GM19025 (cell line): ENCODE data around the gene RAB11FIP4.

Experiments used
- ATAC-seq: cut with Tn5 transposase; IDR thresholded peaks from one replicate; pipeline ENCODE4 v1.9.1; 2021; ENCODE audit warnings: mild to moderate bottlenecking, low read depth, moderate library complexity; ENCODE audit not compliant: unreplicated experiment

RAB11FIP4 gene

DNA sequence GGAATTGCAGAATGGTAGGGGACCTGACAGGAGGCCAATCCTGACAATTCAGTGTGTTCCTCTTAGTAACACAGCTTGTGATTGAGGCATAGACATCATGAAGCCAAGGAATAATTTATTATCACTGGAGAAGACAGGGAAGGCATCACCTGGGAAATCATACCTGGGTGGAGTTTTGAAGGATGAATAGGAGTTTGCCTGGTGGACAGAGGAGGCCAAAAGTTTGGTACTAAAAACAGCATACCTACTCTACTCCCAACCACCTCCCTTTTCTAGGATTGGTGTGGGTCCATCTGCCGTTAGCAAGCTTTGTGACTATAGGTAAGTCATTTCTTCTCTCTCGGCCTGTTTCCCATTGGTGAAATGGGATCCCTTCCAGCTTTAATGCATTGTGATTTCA, 88.0 kb downstream of the RAB11FIP4 start:
- ATAC-seq, result no peak

DNA sequence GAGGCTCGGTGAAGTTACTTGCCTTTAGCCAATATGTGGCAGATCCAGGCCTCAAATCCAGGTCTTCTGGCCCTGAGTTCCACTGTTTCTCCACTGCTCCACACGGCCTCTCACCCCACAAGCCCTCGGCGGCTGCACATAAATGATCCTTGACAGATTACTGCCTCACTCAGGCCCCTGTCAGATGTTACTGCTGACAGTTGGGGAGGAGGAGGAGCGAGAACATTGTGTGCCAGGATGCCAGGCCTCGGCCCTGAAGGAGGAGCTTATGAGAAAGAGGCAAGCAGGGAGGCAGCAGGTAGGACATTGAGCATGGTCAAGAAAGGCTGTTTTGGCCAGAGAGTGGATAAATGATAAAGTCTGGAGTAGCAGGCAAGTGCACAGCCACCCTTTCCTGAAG, 88.6 kb downstream of the RAB11FIP4 start:
- ATAC-seq, result no peak

DNA sequence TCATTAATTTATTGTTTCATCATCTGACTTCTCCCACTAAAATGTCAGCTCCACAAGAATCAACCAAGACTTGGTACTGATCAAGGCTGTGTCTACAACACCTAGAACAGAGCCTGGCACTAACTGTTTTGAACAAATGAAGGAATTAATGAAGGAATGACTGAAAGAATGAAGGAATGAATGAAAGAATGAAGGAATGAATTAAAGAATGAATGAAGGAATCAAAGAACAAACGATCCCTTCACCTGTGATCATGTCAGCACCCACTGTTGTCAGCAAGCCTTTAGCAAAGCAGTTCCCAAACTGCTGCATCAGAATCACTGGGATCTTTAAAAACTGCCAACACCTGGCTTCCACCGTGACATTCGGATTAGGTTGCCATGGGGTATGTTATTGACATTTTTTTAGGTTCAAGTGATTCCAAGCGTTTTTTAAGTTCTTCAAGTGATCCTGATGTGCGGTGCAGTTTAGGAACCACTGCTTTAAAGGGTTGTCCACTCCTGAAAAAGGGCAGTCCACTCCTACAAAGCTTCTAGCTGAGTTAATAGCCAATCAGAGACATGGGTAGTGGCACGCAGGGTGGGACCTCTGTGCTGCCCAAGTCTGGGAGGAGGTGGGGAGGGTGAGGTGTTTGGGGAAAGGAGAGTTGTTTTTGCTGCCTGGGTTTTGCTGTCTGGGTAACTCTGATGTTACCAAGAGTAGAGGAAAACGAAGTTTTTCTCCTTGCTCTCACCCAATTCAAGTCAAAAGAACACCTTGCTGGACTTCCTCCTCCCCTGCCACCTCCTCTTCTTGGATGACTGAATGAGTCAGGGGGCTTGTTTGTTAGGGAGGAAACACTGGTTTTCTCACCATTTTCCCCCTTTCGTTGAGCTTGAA, 89.7 kb downstream of the RAB11FIP4 start:
- ATAC-seq, result no peak

DNA sequence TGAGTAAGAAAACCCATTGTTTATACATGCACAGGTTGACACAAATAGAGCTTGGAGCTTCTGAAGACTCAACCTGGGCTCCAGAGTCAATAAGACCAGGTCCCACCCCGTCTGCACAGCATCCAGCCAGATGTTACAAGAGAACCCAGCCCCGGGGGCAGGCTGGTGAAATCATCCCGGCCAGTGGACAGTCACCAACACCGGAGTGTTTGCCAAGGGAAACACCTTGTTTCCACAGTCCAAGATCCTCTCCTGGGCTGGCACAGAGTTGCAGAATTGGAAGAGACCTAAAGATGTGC, 90.3 kb downstream of the RAB11FIP4 start:
- ATAC-seq, result no peak

GRCh38 chr17:31484821-31485220, 93.3 kb downstream of the RAB11FIP4 start:
- no peak for ATAC-seq

GRCh38 chr17:31486351-31487062, 95.0 kb downstream of the RAB11FIP4 start:
- ATAC-seq, result no peak

DNA sequence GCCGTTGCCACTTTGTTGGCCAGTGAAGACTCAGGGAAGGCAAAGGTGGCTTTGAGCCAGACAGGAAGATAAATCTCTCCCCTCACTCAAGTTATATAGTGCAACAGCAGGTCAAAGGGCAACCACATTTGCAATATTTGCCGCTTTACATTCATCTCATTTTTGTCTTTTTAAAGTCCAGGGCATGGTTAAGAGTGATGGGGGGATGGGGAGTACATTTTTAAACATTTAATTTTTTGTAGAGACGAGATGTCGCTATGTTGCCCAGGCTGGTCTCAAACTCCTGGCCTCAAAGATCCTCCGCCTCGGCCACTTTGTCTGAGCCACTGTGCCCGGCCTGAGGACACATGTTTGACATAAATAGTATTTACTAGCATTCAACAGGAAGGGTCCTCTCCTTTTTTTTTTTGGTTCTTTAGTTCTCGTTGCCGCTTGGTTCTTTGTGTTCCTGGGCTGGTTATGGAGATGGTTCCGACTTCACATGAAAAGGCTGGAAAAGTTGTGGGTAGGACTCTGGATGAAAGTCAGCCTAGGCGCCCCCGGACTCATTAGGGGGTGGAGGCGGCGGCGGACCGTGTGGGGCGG, 95.7 kb downstream of the RAB11FIP4 start:
- ATAC-seq, result no peak

GRCh38 chr17:31487648-31488263, 96.3 kb downstream of the RAB11FIP4 start:
- peak; percentile 73 for ATAC-seq

DNA sequence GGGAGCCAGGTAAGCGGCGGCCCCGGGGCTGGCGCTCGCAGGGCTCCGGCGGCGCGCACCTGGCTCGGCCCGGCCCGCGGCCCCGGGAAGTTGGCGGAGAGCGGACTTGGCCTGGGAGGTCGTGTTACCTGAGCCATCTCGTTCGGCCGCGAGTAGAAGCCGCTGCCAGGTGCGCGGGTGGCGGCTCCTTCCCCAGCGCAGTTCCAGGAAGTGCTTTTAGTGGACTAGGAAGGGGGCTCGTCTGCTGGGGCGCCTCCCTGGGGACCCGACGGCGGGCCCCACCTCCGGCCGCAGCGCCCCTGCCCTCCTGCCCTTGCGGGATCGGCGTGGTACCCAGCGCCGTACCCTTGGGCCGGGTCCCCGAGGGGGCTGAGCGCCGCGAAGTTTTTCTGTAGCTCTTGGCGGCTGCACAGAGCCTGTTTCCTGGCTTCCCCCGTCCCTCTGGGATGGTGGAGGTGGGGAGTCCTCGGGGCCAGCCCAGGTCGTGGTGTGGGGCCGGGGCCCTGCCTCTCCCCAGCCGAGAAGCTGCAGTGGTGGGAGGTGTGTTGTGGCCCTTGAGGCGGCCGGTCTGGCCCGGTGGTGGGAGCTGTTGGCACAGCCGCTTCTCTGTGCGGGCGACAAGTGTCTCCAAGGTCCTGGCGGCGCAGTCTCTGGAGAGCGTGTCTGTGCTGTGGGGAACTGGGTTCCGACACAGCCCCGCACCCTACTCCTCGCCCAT, 96.9 kb downstream of the RAB11FIP4 start:
- ATAC-seq, result no peak

- no peak for ATAC-seq
Measured at GRCh38 chr17:31488982-31489294, 97.5 kb downstream of the RAB11FIP4 start.

DNA sequence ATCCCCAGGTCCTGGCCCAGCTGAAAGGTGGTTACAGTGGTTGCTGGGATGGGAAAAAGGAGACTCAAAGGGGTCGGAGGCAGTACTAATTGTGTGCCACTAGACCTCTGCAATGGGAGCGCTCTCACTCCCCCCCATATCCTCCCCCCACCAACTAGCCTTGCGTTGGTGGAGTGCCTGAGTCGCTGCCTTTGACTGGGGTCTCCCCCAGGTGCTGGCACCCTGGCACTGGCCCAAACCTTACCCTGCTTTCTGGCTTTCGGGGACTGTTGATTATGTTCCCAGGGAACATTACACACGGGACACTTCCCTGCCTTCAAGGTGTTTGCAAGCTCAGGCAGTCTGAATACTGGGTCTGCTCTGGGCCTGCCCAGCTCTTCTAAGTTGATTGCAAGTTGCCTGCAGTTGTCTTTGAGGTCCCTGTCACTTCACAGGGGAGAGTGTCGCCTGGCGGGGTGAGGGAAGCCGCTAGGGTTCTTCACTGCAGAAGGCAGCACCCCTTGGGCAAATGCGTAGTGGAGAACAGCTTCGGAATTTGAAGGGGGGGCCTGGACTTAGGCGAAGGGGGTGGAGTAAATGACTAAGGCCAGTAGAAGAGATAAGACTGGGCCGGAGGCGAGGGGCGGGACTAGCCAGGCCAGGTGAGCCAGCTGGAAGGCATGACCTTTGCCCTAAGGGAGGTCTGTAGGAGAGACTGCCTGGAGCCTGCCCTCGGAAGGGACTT, 98.0 kb downstream of the RAB11FIP4 start:
- ATAC-seq, result no peak

GRCh38 chr17:31490019-31490650, 98.7 kb downstream of the RAB11FIP4 start:
- ATAC-seq, result no peak

DNA sequence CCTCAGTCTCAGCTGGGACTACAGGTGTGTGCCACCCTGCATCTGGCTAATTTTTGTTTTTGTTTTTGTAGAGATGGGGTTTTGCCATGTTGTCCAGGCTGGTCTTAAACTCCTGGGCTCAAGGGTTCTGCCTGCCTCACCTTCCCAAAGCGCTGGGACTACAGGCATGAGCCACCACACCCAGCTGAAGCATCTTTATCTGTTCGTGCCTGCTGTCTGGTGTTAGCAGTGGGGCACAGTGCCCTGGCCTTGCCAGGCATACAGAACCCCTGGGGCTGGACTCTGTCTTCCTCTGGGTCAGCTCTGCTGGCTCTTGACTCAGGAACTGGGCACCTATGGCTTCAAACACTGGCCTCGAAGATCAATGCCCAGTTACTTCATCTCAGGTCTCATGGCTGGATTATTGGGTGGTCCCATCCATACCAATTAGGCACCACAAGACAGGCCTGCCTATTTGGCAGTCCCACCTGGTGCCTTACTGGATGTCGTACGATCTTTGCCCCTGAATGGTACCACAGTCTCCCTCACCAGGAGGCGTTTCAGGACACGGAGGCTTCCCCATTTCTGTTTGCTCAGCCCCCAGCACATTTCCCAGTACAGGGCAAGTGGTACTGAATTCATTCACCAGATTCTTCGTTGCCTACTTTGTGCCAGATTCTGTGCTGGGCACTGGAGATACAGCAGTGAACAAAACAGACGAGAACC, 99.3 kb downstream of the RAB11FIP4 start:
- ATAC-seq, result no peak

DNA sequence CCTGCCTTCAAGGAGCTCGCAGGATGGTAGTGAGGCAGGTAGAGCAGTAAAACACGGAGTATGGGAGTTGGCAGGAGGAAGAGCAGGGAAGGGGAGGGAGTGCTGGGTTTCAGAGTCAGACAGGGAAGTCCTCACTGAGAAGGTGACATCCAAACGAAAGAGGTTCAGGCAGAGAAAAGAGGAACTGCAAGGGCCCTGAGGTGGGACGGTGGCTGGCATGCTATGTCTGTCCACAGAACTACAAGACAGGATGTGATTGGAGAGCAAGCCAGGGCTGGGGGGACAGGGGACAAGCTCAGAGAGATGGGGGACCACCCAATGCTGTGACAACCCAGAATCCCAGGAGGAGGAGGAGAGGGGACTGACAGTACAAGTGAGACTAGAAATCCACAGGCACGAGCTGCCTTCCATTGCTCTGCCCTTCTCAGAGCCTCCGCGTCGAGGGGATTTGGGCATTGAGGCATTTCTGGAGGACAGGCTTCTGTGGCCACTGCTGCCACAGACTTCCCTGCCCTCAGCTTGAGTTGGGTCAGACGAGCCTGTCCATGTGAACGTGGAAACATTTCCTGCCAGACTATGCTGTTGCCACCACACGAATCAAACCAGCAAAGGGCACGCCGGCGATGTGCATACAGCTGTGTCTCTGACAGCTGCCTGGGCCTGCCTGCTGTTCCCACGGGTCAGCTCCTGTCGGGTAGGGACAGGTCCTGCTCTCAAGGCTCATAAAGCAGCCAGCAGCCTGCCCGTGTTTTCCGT, 100.1 kb downstream of the RAB11FIP4 start:
- ATAC-seq, result no peak

GRCh38 chr17:31492206-31492605, 100.7 kb downstream of the RAB11FIP4 start:
- ATAC-seq, result no peak

- no peak for ATAC-seq
Measured at GRCh38 chr17:31492880-31493655, 101.6 kb downstream of the RAB11FIP4 start.

DNA sequence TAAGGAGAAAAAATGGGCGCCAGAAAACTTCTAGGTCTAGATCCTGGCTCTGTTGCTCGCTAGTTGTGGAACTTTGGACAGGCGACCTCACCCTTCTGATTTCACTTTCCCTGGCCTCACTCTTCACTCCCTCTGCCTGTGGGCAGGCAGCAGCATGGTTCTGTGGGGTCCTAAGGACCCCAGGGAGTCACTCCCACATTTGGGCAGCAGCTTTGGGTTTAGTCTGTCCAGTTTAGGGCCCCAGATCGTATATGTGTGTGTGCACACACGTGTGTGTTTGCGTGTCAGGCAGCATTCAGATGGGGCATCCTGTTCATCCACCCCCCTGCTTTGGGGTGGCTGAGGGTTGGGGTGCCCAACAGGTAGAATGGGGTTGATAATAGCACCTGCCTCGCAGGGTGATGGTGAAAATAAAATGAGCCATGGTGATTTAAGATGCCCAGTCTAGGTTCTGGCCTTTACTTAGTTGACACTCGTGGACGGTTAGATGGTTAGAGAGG, 102.2 kb downstream of the RAB11FIP4 start:
- ATAC-seq, result no peak
